Stimulated activated CD8-positive, alpha-beta memory T cell treated with anti-CD3 and anti-CD28 coated beads, Interleukin-4, amount 100 ng/mL, for 4 hours (primary cell): ENCODE measurements around the gene PRKD1.

Source experiments
- DNase-seq, 2 donors: peaks; one replicate each; pipeline ENCODE4 v3.0.0-alpha.2; 2020; ENCODE audit warnings: low read depth in 2 of 2, low spot score in 1 of 2

PRKD1 gene

DNA sequence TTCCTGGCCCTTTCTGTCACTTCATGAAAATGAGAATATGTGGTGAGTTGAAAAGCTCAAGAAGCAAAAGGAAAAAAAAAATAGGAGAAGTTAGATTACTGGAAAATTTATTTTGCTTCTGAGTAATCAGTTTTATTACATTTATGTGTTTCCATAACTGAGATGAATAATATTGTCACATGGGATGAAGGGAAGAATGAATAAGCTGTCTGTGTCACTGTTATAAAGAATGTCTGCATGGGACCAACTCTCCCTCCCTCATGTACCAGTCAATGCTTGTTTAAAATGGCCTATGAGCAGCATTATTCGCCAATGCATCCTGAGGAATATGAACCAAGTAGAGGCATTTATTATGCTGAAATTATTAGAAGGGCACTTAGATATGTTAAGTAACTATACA lies 246.3 kb downstream of the PRKD1 start:
- no peak for DNase-seq

DNA sequence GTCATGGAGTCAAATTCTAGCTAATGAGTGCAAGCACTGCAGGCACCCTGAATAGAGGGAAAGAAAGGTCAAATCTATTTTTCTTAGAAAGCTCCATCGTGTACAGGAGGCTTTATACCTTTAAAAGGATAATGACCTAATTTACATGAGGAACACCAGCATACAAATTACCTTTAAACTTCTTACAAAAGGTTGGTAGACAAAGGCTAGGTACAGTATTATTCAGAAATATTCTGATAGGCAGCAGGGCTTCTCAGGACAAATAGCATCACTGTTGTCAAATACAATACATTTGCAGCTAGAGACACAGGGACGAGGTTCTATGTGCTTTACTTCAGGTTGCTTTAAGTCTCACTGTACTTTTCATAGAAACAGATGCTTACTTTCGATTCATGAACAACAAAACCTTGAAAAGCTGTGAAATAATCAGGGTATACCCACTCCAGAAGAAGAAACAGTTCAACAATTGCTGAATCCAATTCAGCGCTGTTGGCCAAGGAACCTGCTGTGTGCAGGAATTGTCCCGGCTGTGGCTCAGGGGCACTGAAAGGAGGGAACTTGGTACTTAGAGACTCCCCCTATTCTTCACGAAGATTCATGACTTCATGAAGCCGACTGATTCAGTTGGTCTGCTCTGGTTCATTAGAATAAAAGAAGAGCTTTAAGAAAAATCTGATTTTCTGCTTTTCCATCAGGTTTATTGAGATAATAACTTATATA lies 252.9 kb downstream of the PRKD1 start:
- no peak for DNase-seq

DNA sequence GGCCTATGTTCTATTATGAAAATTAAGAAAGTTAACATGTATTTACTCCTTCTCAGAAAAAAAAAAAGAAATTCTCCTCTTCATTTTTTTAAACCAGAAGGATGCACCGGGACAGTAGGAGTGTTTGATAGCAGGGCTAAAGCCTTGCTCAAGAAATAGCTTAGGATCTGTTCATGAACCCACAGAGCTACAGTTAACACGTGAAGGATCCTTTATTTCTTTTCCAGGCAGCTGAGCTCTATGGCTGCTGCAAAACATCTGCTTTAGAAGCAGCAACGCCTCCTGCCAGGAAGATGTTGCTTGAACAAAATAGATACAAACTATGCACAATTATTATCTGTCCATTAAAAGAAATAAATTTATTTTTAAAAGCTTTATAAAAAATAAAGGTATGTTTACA lies 254.8 kb downstream of the PRKD1 start:
- DNase-seq: no peak

DNA sequence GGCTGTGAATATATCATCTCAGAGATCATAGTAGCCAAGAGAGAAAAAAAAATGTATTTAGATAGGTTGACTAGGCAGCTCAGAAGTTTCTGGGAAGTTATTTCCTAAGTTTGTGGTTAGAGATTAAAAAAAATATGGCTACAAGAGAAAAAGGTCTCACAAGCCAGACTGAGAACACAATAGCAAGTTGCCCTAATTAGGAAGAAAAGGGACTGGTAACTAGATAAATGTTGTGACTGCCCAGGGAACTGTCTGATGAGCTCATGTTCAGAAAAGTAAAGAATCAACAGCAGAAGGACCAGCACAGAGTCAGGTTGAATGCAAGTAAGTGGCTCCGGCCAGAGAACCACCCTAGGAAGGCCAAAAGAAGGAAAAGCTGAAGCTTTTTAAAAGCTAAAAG lies 256.6 kb downstream of the PRKD1 start:
- DNase-seq: no peak

DNA sequence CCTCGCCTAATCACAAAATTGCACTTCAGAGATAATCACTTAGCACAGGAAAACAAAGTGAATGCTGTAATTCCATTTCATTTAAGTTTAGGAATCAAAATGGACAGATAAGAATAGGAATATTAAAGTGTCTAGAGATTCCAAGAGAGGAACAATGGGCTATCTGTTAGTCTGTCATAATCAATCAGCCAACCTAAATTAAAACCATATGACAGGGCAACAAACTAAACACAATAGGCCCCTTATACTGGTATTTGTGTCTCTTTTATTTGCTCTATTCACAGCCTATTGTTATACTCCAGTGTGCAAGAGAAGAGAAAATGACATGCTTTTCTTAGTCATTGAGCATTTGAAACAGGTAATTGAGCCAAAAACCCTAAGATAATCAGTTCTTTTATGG lies 259.4 kb downstream of the PRKD1 start:
- no peak for DNase-seq

DNA sequence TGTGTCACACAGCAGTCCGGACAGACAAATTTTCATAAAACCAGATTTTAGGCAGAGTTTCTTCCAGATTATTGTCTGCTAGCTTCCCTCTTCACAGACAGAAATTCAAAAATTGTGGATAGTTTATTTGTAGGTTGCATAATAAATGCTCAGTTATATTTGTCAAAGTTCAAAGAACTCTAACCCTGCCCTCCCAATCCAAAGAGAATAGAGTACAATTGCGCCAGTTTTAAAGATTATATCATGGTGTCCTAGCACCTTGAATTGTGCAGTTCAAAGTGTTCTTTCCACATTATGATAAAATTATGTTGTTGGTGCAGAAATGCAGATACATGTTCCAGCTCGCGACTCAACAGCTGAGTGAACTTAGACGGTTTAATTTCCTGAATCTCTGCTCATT lies 263.1 kb downstream of the PRKD1 start:
- DNase-seq: no peak

DNA sequence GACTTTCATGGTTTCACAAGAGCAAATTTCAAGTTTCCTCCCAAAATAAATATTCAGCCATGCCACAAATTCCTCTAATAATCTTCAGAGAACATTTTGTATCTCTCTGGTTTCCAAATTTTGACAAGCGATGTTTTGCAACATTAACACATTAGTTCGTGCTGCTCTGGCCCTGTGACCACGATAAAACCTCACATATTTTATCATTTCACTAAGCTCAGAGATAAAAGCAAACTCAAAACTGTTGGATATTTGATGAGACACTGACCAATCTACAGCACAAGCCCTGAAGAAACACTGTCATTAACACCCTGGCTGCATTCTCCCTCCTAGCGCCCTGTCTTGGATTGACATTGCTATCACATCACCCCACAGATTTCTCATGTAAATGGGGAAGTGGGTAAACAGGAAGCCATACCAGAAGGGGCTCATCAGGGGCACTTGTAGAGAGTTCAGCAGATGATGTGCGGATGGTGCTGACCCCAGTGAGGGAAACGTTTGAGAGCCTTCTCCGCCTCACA lies 264.3 kb downstream of the PRKD1 start:
- DNase-seq: no peak

DNA sequence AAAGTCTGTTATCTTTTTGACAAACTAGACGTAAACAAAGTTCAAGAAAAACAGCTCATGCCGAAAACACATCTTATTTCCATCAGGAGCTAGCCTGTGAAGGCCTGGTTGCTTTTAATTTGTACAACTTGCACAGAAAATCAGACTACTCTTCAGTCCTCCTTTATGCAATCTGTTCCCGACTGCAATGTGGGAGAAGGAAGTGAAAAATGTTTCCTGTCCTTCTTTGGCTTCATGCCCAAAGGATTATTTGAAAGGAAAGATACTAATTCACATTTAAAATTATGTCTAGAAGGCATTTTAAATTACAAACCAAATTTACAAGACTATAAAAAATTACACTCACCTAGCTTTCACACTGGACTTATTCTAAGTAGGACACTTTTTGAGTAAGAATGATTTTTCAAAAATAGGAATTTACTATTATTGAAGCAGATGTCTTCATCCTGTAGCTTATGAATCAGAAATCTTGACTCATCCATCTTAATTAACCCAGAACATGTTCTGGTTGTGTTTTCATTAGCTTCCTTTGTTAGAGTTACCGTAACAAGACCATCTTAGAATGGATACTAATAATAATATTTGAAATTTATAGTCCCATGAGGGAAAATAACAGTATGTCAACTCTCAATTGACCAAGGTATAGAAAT lies 272.6 kb downstream of the PRKD1 start:
- DNase-seq: no peak

DNA sequence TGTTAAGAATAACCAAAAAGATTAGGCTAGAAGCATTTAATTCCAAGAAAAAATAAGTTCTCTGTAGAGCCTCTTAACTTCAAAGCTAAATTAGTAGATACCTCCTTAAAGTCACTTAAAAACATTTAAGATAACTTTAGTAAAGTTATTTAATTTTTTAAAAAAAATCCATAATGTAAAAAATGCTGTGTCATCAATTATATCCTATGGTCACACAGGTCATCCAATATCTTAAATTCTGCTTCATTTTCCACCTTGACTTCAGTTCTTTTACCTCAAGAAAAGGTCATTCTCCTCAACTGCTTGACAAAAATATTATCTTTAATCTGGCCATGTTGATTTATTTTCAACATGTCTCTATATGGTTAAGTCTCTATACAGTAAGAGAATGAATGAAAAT lies 274.3 kb downstream of the PRKD1 start:
- DNase-seq: no peak

DNA sequence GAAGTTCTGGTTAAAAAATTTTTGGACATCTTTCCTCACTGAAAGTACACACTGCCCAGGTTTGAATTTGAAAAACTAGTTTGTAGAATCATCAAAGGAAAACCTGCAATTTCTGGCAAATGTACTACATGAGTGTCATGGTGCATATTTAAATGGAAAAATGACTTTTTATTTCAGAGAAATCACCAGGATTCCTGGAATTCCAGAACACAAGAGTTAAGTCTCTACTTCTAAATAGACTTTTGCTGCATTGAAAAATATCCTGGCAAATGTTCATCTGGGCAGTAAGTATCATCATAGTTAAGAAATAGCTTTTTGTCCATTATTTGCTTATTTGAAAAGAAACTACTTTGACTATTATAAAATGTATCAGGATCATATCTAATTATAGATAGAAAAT lies 275.1 kb downstream of the PRKD1 start:
- DNase-seq: no peak

DNA sequence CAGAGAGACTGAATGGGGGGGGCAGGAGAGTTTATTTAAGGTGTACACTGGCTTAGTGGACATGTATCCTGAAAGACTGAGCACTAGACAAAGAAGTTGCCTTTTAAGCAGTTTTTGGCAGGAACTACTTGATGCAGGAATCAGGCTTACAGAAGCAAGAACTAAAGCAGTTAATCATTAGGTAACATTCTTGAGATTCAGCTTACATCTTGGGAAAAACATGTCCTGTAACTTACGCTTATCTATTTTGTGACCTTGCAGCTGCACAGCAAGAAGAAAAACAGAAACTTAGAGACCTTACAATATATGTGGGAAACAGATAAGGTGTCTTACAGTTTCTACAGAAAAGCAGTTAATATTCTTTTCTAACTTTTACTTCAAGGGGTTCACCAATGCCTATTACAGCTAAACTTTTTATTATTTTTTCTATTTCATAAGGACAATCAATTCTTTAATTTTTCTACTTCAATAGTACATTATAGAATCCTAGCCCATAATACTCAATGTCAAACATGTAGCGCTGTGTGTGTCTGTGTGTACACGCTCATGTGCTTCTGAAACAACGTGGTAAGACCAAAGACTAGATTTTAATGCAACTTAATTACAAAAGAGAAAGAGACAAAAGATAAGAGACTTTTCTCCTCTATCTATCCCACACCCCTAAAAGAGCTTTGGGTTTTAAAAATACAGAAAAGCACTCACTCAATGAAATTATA lies 276.9 kb downstream of the PRKD1 start:
- DNase-seq: no peak

DNA sequence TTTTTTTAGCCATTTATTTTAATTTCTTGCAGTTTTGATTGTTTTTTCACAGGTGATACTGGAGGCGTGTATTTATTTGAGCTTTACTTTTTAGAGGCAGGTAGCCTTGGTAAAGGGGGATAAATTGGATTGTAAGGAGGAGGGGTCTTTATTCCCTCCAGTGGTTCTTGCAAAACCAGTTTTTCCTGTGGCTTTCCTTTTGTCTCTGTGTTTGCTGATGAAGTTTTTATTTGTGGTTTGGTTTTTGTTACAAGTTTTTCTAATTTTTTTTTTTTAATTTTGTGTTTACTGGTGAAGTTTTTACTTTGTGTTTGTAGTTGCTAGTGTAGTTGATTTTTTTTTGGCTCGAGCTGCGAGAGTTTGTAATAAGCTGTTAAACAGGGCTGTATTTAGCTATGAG lies 278.5 kb downstream of the PRKD1 start:
- DNase-seq: no peak

DNA sequence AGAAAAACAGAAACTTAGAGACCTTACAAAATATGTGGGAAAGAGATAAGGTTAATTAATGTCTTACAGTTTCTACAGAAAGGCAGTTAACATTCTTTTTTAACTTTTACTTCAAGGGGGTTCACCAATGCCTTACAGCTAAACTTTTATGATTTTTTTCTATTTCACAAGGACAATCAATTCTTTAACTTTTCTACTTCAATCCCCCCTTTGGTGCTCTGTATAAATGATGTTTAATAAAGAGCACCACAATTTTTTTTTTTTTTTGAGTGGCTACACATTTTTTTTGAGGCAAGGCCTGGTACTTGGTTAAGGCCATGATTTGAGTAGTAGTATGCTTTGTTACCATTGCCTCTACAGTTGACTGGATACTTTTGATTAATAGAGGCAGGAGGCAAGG lies 279.6 kb downstream of the PRKD1 start:
- DNase-seq: no peak

DNA sequence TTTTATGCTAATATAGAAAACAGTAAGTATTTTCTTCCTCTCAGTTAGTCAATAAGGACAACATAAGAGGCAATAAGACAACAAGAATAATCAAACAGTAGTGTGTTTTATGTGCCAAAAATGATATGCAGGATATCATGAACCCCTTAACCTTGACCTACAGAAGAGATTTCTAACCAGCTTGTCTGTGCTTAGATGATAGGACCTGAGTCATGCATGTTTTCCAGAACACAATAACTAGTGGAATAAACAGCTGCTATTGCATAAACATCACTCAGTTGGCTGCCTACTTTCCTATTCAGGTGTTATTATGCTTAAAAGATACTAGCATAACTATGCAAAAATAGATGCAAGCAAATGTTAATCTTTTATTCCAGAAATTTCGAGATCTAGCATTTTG lies 282.5 kb downstream of the PRKD1 start:
- DNase-seq: no peak

DNA sequence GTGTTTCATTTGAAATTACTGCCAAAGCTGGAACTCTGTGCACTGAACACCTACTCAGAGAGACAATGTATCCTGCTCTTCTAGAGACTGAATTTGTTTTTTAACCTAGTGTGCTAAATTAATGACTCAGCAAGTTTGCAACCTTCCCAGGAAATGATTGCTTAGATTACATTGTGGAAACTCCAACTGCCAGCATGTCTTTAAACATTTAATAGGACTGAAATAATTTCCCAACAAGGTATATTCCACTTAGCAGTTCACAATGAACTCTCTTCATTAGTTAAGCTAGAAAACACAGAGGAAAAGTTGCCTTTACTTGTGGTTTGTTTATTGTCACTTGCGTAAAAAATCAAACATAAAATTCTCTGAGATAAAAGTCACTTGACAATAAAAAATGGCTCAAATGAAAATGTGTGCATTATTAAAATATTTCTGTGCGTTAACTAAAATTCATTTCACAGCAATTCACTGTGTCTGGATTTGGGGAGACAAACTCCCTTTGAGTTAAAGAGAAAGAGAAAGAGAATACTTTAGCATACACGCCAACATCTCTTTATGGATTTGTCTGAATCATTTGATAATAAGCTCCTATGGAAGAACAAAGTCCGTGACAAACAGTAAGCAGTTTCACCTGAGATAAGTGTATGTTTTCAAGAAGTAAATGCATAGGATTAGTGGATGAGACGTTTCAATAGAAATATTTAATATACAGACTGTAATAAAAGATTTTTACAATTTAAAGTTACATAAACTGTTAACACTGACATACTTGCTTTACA lies 284.0 kb downstream of the PRKD1 start:
- DNase-seq: no peak

DNA sequence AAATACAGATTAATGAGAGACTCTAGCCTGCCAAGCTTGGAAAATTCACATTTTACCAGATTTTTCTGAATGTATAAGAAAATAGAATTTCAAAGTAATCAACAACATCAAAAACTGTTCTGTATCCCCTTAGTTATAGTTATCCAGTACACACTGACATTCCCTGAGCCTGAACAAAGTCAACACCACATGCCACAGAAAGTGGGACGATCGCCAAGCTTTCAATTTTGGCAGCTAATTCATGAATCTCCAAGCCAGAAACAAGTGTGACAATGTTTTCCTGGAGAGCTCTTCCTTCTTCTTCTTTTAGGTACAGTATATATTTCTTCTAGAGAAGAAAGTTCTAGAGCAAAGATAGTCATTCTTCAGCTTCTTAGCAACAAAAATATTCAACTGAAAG lies 290.2 kb downstream of the PRKD1 start:
- DNase-seq: no peak

DNA sequence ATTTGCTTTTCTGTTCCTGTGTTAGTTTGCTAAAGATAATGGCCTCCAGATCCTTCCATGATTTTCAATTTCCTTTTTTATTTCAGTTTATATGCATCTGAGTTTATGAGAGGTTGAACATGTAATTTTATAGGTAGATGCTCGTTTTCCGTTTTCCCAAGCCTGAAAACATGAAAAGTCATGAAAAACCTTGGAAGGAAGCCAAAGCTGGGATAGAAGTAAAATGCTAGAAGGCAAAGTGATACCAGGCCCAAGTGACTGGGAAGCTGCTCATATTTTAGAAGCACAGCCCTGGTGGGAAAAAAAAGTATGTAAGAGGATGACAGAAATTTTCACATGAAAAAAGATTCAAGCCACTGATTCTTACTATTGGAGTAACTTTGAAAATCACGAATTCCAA lies 290.8 kb downstream of the PRKD1 start:
- no peak for DNase-seq

DNA sequence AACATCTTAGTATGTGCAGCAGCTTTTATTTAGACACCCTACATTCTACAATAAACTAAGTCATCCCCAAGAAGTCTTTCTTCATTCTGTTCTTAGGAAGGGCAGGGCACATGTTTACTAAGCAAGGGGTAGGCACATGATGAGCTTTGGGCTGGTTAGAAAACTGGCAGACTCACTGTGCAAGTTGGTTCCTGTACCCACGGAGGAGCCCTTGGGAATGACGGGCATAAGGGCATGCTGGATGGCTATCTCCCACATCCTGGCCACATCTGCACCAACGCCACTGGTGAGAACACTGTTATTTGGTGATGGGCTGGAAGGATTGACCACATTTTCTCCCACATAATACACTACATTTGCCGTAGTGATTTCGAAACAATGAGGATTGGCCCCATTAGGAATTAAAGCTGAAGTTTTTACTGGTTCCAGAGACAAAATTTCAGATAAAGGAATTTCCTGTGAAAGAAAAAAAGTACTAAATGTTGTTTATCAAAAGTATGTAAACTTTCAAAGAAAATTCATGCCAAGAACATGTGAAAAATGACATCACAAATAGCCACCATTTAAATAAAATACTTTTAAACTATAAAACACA lies 297.0 kb downstream of the PRKD1 start:
- no peak for DNase-seq

DNA sequence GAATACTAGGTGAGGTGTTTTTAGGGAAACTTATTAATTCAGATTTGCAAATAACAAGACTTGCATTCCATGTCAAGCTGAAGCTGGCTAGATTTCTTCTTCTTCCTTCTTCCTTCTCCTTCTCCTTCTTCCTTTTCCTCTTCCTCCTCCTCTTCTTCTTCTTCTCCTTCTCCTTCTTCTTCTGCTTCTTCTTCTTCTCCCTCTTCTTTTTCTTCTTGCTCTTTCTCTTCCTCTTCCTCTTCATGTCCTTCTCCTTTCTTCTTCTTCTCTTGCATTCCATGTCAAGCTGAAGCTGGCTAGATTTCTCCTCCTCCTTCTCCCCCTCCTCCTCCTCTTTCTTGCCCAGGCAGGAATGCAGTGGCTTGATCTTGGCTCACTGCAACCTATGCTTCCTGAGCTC lies 297.8 kb downstream of the PRKD1 start:
- no peak for DNase-seq

DNA sequence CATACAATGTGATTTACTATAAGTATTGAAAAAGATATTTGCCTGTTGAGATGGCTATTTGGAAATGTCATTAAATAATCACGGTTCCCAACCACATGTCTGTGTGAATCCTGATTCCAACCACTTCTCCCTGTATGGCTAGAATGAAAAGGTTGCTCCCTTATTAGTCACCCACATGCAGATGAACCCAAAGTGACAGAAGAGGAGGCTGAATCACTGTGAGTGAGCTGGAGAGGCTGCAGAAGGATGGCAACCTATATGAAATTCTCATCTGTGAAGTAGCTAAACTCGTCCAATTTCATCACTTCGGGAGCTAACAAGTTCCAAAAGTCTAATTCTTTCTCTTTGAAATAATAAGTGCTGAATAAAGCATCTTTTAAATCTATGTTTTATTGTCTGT lies 300.5 kb downstream of the PRKD1 start:
- no peak for DNase-seq
